ENCODE data around the gene TXNDC11. TPM values are rescaled to one million over a fixed set of nuclear protein-coding genes. Genes with fewer than 3 reads are reported as not detected.
A peak's percentile ranks its signal among the peaks of the same experiment; 100 is the strongest.

TXNDC11 gene
- total RNA-seq, 1 donor from 2014 or later = 29.0 TPM

GRCh38 chr16:11699234-11699894 is 43.3 kb downstream of the TXNDC11 start:
- peaks cover 4% of the 10 kb centered on the region for H3K4me1 Mint-ChIP-seq (ENCODE audit: low read depth, unreplicated experiment)
- no peak overlapping the region for H3K4me3 Mint-ChIP-seq (ENCODE audit: unreplicated experiment)
- H3K27me3 Mint-ChIP-seq (ENCODE audit: low read depth, unreplicated experiment) = no peaks in the 10 kb centered on the region
- Histone ChIP-seq H2AFZ (ENCODE audit: low read depth, low read length) (no peak overlapping the region), H3K36me3 (ENCODE audit: insufficient read depth, low read length) (peaks cover 34% of the 10 kb centered on the region), H3K4me2 (ENCODE audit: low read length) (no peak overlapping the region), H3K4me3 (ENCODE audit: insufficient read depth, low read depth, low read length) (no peak overlapping the region), H3K27me3 (ENCODE audit: insufficient read depth, low read length) (no peaks in the 10 kb centered on the region), H3K79me2 (ENCODE audit: insufficient read depth, low read length) (peaks cover 10% of the 10 kb centered on the region), H3K9ac (ENCODE audit: low read length) (no peak overlapping the region), H3K27ac (ENCODE audit: low read depth, low read length) (no peak overlapping the region), H3K9me3 (ENCODE audit: insufficient read depth, low read depth, low read length) (no peaks in the 10 kb centered on the region), H4K20me1 (ENCODE audit: insufficient read depth, low read length) (peaks cover 69% of the 10 kb centered on the region), H3K4me1 (ENCODE audit: insufficient read depth, low read length) (peaks cover 9% of the 10 kb centered on the region)
- FAIRE-seq (no peak), DNase-seq (ENCODE audit: low read depth) (no peak)
- H3K9me3 Mint-ChIP-seq (ENCODE audit: unreplicated experiment) = no peaks in the 10 kb centered on the region
- H3K27ac Mint-ChIP-seq (ENCODE audit: unreplicated experiment) = no peak overlapping the region
- H3K36me3 Mint-ChIP-seq (ENCODE audit: low read depth, unreplicated experiment) = peaks cover 27% of the 10 kb centered on the region
- TF ChIP-seq CTCF (IDR thresholded peaks at IDR 0.05; ENCODE audit: insufficient read depth, low read depth, low read length) = no peak
- no peak for TF ChIP-seq EZH2 (IDR thresholded peaks at IDR 0.05; ENCODE audit: insufficient read depth, low read length)

DNA sequence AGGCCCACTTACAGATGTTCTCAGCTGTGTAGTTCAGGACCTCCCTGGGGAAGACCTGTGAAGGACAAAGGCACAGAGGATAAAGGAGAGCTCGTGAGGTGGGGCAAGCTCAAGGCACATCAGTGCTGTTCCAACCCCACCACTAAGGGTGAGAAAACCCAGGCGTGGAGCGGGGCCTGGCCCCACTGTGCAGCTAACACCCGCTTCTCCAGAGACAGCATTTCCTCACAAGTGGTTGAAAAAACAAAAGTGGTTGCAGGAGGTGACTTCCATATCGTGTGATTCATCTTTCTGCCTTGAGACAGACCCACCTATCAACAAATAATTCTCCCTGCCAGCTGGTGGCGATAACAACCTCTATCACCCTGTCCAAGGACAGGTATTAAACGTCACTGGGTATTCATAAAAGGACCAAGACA is 44.4 kb downstream of the TXNDC11 start:
- peaks cover 26% of the 10 kb centered on the region for H3K36me3 Mint-ChIP-seq (ENCODE audit: low read depth, unreplicated experiment)
- H3K27ac Mint-ChIP-seq (ENCODE audit: unreplicated experiment) = no peak overlapping the region
- Histone ChIP-seq H2AFZ (ENCODE audit: low read depth, low read length) (no peak overlapping the region), H3K4me3 (ENCODE audit: insufficient read depth, low read depth, low read length) (no peak overlapping the region), H3K4me2 (ENCODE audit: low read length) (peak overlapping the region; percentile 55), H3K36me3 (ENCODE audit: insufficient read depth, low read length) (peaks cover 34% of the 10 kb centered on the region), H3K9ac (ENCODE audit: low read length) (peak overlapping the region; percentile 20), H3K27me3 (ENCODE audit: insufficient read depth, low read length) (no peaks in the 10 kb centered on the region), H3K9me3 (ENCODE audit: insufficient read depth, low read depth, low read length) (no peaks in the 10 kb centered on the region), H4K20me1 (ENCODE audit: insufficient read depth, low read length) (peaks cover 65% of the 10 kb centered on the region), H3K27ac (ENCODE audit: low read depth, low read length) (no peak overlapping the region), H3K4me1 (ENCODE audit: insufficient read depth, low read length) (peaks cover 9% of the 10 kb centered on the region), H3K79me2 (ENCODE audit: insufficient read depth, low read length) (peaks cover 10% of the 10 kb centered on the region)
- no peaks in the 10 kb centered on the region for H3K9me3 Mint-ChIP-seq (ENCODE audit: unreplicated experiment)
- H3K27me3 Mint-ChIP-seq (ENCODE audit: low read depth, unreplicated experiment) = no peaks in the 10 kb centered on the region
- H3K4me3 Mint-ChIP-seq (ENCODE audit: unreplicated experiment) = no peak overlapping the region
- DNase-seq (ENCODE audit: low read depth) (no peak), FAIRE-seq (no peak)
- peak; percentile 19 for TF ChIP-seq CTCF (IDR thresholded peaks at IDR 0.05; ENCODE audit: insufficient read depth, low read depth, low read length)
- TF ChIP-seq EZH2 (IDR thresholded peaks at IDR 0.05; ENCODE audit: insufficient read depth, low read length) = no peak
- peaks cover 4% of the 10 kb centered on the region for H3K4me1 Mint-ChIP-seq (ENCODE audit: low read depth, unreplicated experiment)

DNA sequence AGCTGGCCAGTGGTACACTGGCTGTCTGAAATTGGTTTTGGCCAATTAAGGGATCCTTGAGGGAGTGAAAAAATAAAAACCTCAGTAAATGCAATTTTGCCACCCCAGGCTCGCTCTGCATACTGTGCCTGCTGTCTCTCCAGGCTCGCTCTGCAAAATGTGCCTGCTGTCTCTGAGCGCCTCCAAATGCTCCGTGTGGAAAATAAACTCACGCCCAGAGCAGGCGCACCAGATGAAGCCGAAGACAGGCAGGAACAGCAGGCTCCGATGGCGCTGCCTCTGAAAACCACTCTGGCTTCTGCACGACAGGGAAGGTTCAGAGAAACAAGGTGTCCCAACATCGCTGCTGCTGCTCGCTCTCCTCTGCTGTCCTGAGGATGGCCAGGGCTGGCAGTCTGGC is 45.3 kb downstream of the TXNDC11 start:
- peaks cover 39% of the 10 kb centered on the region for H3K36me3 ChIP-seq (ENCODE audit: insufficient read depth, low read length)
- H3K27ac ChIP-seq (ENCODE audit: low read depth, low read length) = no peak overlapping the region
- Mint-ChIP-seq H3K4me3 (ENCODE audit: unreplicated experiment) (no peak overlapping the region), H3K9me3 (ENCODE audit: unreplicated experiment) (no peaks in the 10 kb centered on the region), H3K4me1 (ENCODE audit: low read depth, unreplicated experiment) (peaks cover 4% of the 10 kb centered on the region), H3K27me3 (ENCODE audit: low read depth, unreplicated experiment) (no peaks in the 10 kb centered on the region), H3K36me3 (ENCODE audit: low read depth, unreplicated experiment) (peaks cover 25% of the 10 kb centered on the region), H3K27ac (ENCODE audit: unreplicated experiment) (no peak overlapping the region)
- FAIRE-seq (no peak), DNase-seq (ENCODE audit: low read depth) (no peak)
- H3K79me2 ChIP-seq (ENCODE audit: insufficient read depth, low read length) = peaks cover 10% of the 10 kb centered on the region
- no peaks in the 10 kb centered on the region for H3K9me3 ChIP-seq (ENCODE audit: insufficient read depth, low read depth, low read length)
- peaks cover 9% of the 10 kb centered on the region for H3K4me1 ChIP-seq (ENCODE audit: insufficient read depth, low read length)
- no peak overlapping the region for H2AFZ ChIP-seq (ENCODE audit: low read depth, low read length)
- no peak overlapping the region for H3K4me2 ChIP-seq (ENCODE audit: low read length)
- no peak for TF ChIP-seq EZH2 (IDR thresholded peaks at IDR 0.05; ENCODE audit: insufficient read depth, low read length)
- no peak for TF ChIP-seq CTCF (IDR thresholded peaks at IDR 0.05; ENCODE audit: insufficient read depth, low read depth, low read length)
- peaks cover 68% of the 10 kb centered on the region for H4K20me1 ChIP-seq (ENCODE audit: insufficient read depth, low read length)
- H3K4me3 ChIP-seq (ENCODE audit: insufficient read depth, low read depth, low read length) = no peak overlapping the region
- H3K9ac ChIP-seq (ENCODE audit: low read length) = no peak overlapping the region
- no peaks in the 10 kb centered on the region for H3K27me3 ChIP-seq (ENCODE audit: insufficient read depth, low read length)
